Measurements from ENCODE around the gene ABHD3. TPM values are rescaled to one million over a fixed set of nuclear protein-coding genes. Genes with fewer than 3 reads are reported as not detected.
"Not testable (repeated sequence)": the region's sequence is repeated elsewhere in the genome, so short reads cannot be mapped to it uniquely, and the experiment has no call there.

Gene ABHD3
- total RNA-seq, 2 experiments from 2014 or later: 53.4 to 57.6 TPM

DNA sequence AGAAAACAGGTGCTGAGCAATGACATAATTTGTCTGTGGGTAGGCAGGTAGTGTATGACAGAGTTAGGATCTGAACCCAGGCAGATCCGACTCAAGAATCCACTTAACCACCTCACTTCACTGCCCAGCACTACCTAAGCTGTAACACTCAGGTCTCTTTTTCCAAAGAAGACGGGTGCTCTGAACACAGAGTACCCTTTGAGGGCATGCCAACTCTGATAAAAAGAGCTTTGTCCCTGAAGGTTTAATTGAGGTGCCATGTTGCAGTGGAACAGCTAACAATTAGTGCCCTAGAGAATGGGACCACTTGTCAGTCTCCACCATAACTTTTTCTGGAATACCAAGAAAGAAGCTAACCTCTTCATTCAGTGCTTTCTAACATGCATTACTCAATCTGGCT is 11.3 kb downstream of the ABHD3 start:
- H3K4me1 Mint-ChIP-seq: peaks cover 6% of the 10 kb centered on the region
- POLR2A ChIA-PET: no interaction called here
- peaks cover 5% of the 10 kb centered on the region for H3K9me3 Mint-ChIP-seq
- peaks cover 69% of the 10 kb centered on the region for H3K36me3 Mint-ChIP-seq (ENCODE audit: low read depth)
- CTCF ChIA-PET: interaction anchor here (0.5 to 2.4 kb wide), 4 partner anchors 10 to 601 kb away, joined by 3 to 10 read pairs (median 4); partner anchors contain the start of genes ABHD3 and ESCO1
- no peak for DNase-seq
- no peaks in the 10 kb centered on the region for H3K27me3 Mint-ChIP-seq
- no peak overlapping the region for H3K27ac Mint-ChIP-seq
- H3K4me3 Mint-ChIP-seq: no peak overlapping the region

DNA sequence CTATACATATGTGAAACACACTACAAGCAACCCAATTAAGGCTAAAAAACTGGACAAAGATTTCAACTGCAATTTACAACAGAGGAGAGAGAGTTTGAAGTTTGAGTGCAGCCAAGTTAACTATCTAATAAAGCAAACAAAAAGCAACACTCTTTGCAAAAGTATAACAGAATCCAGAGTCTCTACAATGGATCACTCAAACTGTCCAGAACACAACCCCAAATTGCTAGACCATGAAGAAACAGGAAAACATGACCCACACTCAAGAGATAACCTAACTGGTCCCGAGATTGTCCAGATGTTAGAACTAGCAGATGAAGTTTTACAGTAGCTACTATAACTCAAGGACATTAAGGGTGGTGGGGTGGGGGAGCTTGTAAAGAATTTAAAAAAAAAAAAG is 14.8 kb downstream of the ABHD3 start:
- peaks cover 5% of the 10 kb centered on the region for H3K9me3 Mint-ChIP-seq
- peaks cover 9% of the 10 kb centered on the region for H3K4me1 Mint-ChIP-seq
- DNase-seq: no peak
- H3K27me3 Mint-ChIP-seq: no peaks in the 10 kb centered on the region
- H3K36me3 Mint-ChIP-seq (ENCODE audit: low read depth): peaks cover 60% of the 10 kb centered on the region
- ChIA-PET CTCF (interaction anchor here (1.1 kb wide), 1 partner anchor 13 kb away, joined by 3 read pairs; no protein-coding TSS in a partner anchor), POLR2A (no interaction called here)
- no peak overlapping the region for H3K27ac Mint-ChIP-seq
- H3K4me3 Mint-ChIP-seq: no peak overlapping the region

DNA sequence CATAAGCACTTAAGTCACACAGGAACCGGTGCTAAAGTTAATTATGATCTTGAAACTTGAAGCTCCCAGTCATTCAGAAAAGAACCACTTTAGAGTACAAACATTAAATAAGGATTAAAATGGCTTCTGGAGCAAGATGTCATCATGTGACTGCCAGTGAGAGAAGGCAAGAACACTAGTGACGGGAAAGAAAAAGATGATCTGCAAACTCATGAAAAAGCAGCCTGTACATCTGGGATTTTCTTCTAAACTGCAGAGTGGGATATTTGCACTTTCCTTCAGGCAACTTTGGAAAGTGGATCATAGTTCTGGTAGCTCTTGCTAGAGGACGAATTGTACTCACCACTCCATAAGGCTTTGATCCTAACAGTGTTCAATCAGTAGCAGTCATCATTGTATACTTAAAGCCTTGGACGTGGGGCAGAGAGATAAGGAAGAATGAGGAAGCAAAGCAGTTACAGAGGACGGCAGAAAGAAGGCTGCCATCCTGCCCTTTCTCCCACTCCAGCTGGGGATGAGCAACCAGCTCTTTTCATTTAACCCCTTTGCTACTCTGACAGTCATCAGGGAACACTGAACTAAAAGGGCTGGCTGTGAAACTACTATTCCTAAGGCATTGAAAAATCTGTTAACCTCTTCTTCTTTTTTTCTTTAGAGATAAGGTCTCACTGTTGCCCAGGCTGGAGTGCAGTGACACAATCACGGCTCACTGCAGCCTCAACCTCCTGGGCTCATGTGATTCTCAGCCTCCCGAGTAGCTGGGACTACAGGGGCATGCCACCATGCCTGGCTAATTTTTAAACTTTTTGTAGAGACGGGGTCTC is 18.1 kb downstream of the ABHD3 start:
- POLR2A ChIA-PET: interaction anchor here (0.6 kb wide), 1 partner anchor 74 kb away, joined by 4 read pairs; no protein-coding TSS in a partner anchor
- no peak overlapping the region for H3K4me3 Mint-ChIP-seq
- no peak for DNase-seq
- H3K27me3 Mint-ChIP-seq: no peaks in the 10 kb centered on the region
- H3K4me1 Mint-ChIP-seq: peaks cover 19% of the 10 kb centered on the region
- no peak overlapping the region for H3K27ac Mint-ChIP-seq
- peaks cover 5% of the 10 kb centered on the region for H3K9me3 Mint-ChIP-seq
- peaks cover 40% of the 10 kb centered on the region for H3K36me3 Mint-ChIP-seq (ENCODE audit: low read depth)
- CTCF ChIA-PET: no interaction called here

DNA sequence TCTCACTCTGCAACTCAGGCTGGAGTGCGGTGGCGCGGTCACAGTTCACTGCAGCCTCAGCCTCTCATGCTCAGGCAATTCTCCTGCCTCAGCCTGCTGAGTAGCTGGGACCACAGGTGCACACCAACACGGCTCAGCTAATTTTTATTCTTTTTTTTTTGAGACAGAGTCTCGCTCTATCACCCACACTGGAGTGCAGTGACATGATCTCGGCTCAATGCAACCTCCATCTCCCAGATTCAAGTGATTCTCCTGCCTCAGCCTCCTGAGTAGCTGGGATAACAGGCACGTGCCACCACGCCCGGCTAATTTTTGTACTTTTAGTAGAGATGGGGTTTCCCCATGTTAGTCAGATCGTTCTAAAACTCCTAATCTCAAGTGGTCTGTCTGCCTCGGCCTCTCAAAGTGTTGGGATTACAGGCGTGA is 19.0 kb downstream of the ABHD3 start:
- H3K36me3 Mint-ChIP-seq (ENCODE audit: low read depth): peaks cover 32% of the 10 kb centered on the region
- DNase-seq, POLR2A ChIA-PET, H3K4me3 Mint-ChIP-seq, H3K9me3 Mint-ChIP-seq, H3K27me3 Mint-ChIP-seq, H3K27ac Mint-ChIP-seq: not testable (repeated sequence)
- H3K4me1 Mint-ChIP-seq: peaks cover 19% of the 10 kb centered on the region
- CTCF ChIA-PET: interaction anchor here (0.6 kb wide), 3 partner anchors 16 to 150 kb away, joined by 3 to 4 read pairs (median 3); no protein-coding TSS in a partner anchor

DNA sequence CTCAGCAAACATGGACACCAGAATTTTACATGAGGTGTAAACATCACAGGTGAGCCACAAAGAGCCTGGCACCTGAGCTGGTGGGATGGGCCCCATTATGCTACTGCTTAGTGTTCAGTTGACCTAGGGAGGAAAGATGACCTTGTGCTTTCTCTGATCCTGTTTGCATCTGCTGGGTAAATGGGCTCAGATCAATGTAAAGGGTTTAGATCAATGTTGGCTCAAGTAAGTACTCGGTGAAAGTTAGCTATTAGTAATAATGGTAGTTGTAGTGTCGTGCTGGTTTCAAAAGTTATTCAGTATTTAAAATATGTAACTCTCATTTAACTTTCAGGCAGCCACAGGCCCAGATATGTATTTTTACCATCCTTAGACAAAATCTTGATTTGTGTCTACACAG is 19.8 kb downstream of the ABHD3 start:
- H3K36me3 Mint-ChIP-seq (ENCODE audit: low read depth): peaks cover 28% of the 10 kb centered on the region
- DNase-seq: no peak
- peak overlapping the region; percentile 12 for H3K27ac Mint-ChIP-seq
- H3K27me3 Mint-ChIP-seq: no peaks in the 10 kb centered on the region
- peaks cover 3% of the 10 kb centered on the region for H3K9me3 Mint-ChIP-seq
- peaks cover 18% of the 10 kb centered on the region for H3K4me1 Mint-ChIP-seq
- ChIA-PET POLR2A (no interaction called here), CTCF (no interaction called here)
- no peak overlapping the region for H3K4me3 Mint-ChIP-seq

DNA sequence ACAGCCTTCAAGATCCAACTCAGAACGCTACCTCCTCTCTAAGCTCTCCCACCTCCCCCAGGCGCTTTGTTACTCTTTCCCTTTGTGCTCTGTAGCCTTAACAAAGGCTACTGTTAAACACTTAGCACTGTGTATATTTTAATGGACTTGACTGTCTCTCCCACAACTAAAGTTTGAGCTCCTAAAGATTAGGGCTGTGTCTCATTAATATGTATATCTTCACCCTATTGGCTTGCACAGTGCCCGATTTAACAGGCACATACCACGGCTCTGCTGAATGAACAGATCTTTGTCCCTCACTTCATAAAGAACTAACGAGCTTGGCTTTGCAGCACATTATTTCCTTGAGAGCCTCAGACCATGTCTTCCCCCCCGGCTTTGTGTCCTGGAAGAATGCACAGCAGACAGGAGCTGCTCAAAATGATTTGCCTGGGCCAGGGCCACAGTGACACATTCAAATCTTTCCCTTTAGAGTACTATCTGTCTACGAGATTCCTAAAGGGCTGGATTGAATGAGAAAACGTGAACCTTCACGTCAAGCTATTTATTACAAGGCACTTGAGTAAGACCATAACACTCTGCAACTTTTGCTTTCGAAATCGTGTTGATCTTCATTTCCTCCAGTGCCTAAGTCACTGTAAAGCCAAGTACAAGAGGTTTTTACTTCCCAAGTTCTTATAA is 22.1 kb downstream of the ABHD3 start:
- H3K27ac Mint-ChIP-seq: no peak overlapping the region
- peaks cover 14% of the 10 kb centered on the region for H3K36me3 Mint-ChIP-seq (ENCODE audit: low read depth)
- POLR2A ChIA-PET: interaction anchor here (0.7 to 1.4 kb wide), 2 partner anchors 58 to 1548 kb away, joined by 3 to 4 read pairs; partner anchors contain the start of gene MIB1
- peak; percentile 50 for DNase-seq
- H3K9me3 Mint-ChIP-seq: no peaks in the 10 kb centered on the region
- CTCF ChIA-PET: interaction anchor here (0.8 to 1.9 kb wide), 8 partner anchors 8 to 82 kb away, joined by 3 to 7 read pairs (median 4); partner anchors contain the start of genes ESCO1 and SNRPD1
- H3K4me1 Mint-ChIP-seq: peaks cover 15% of the 10 kb centered on the region
- H3K4me3 Mint-ChIP-seq: no peak overlapping the region
- H3K27me3 Mint-ChIP-seq: no peaks in the 10 kb centered on the region

DNA sequence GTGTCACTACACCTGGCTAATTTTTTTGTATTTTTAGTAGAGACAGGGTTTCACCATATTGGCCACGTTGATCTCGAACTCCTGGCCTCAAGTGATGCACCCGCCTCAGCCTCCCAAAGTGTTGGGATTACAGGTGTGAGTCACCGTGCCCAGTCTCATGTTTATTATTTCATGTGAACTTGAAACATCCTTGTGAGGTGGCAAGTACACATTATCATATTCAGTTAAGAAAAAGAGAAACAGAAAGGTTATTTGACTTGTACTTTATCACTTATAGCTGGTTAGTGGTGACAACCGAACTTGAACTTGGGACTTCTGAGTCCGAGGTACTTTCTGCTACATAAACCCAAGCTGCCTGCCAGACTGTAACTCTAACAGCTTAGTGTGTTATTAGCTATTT is 24.4 kb downstream of the ABHD3 start:
- CTCF ChIA-PET: interaction anchor here (0.7 to 1.4 kb wide), 4 partner anchors 11 to 79 kb away, joined by 3 to 6 read pairs (median 4); partner anchors contain the start of gene ESCO1
- Mint-ChIP-seq H3K36me3 (ENCODE audit: low read depth) (peaks cover 21% of the 10 kb centered on the region), H3K4me3 (no peak overlapping the region)

DNA sequence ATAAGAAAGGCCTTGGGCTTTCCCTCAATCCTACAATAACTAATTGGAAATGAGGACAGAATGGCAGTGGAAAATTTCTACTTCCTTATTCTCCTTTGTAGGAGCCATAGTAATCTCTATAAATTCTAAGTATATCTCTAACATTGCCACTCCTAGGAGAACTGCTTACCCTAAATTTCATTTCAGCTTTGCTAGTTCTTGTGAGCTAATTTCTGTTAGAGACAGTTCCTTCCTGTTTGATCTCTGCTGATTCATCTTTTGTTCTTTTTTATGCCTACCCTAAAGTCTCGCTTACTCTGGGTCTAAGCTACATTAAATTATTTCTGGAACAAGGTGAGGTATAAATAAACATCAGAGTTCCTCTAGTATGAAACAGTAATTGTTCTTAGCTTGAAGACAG is 25.7 kb downstream of the ABHD3 start:
- no peak overlapping the region for H3K4me3 Mint-ChIP-seq
- no peaks in the 10 kb centered on the region for H3K27me3 Mint-ChIP-seq
- CTCF ChIA-PET: interaction anchor here (0.9 to 1.7 kb wide), 5 partner anchors 8 to 78 kb away, joined by 3 to 6 read pairs (median 3); partner anchors contain the start of gene ESCO1
- no peak overlapping the region for H3K27ac Mint-ChIP-seq
- H3K9me3 Mint-ChIP-seq: no peaks in the 10 kb centered on the region
- POLR2A ChIA-PET: no interaction called here
- DNase-seq: no peak
- H3K36me3 Mint-ChIP-seq (ENCODE audit: low read depth): peaks cover 21% of the 10 kb centered on the region
- peaks cover 11% of the 10 kb centered on the region for H3K4me1 Mint-ChIP-seq

More for the DNA sequence above, 24.4 kb downstream of the ABHD3 start:
- no peak for DNase-seq
- Mint-ChIP-seq H3K9me3 (no peaks in the 10 kb centered on the region), H3K4me1 (peaks cover 16% of the 10 kb centered on the region), H3K27ac (no peak overlapping the region), H3K27me3 (no peaks in the 10 kb centered on the region)
- POLR2A ChIA-PET: no interaction called here

DNA sequence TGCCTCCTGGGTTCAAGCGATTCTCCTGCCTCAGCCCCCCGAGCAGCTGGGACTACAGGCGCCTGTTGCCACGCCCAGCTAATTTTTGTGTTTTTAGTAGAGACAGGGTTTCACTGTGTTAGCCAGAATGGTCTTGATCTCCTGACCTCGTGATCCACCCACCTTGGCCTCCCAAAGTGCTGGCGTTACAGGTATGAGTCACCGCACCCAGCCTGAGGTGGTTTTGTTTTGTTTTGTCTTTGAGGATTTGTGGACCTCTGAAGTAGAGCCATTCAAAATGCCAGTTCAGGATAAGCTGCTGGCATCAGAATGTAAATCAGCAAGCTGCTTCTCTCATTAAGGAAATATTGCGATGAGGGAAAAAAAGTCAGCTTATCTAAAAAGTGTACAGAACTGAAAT is 29.2 kb downstream of the ABHD3 start:
- CTCF ChIA-PET: interaction anchor here (0.6 kb wide), 1 partner anchor 13 kb away, joined by 3 read pairs; no protein-coding TSS in a partner anchor
- H3K27me3 Mint-ChIP-seq, H3K9me3 Mint-ChIP-seq, DNase-seq, H3K4me3 Mint-ChIP-seq, POLR2A ChIA-PET, H3K4me1 Mint-ChIP-seq, H3K27ac Mint-ChIP-seq: not testable (repeated sequence)
- peaks cover 28% of the 10 kb centered on the region for H3K36me3 Mint-ChIP-seq (ENCODE audit: low read depth)

DNA sequence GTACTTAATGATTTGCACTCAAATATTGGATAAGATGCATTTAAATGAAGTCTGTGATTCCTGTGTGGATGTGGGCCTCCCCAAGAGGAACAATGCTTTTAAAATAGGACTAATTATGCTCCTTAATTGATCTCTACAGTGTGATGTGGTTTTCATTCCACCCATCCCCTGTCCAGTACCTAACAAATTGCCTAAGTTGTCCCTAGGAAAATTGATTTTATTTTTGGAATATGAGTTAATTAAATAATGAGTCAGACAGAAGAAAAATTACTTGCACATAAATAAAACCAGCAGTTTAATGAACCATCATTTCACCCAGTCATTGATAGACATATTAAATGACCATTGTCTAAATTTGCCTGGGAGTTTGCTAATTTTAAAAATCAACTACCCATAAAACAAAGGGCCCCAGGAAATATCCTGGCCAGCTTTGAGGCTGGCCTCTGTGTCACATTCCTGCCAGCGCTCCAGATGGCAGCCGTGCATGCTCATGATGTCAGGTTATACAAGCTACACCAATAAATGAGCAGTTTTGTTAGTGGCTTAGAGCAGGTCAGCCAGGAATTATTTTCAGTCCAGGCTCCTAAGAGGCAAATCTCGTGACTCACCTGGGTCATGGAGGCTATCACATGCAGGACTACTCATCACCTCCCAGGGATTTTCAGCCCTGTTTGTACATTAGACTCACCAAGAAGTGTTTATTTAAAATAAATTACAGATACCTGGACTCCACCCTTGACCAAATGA is 31.9 kb downstream of the ABHD3 start:
- Mint-ChIP-seq H3K36me3 (ENCODE audit: low read depth) (peaks cover 22% of the 10 kb centered on the region), H3K27ac (no peak overlapping the region), H3K4me3 (no peak overlapping the region), H3K27me3 (no peaks in the 10 kb centered on the region), H3K9me3 (no peaks in the 10 kb centered on the region), H3K4me1 (peaks cover 3% of the 10 kb centered on the region)
- DNase-seq: no peak
- POLR2A ChIA-PET: no interaction called here
- CTCF ChIA-PET: no interaction called here

DNA sequence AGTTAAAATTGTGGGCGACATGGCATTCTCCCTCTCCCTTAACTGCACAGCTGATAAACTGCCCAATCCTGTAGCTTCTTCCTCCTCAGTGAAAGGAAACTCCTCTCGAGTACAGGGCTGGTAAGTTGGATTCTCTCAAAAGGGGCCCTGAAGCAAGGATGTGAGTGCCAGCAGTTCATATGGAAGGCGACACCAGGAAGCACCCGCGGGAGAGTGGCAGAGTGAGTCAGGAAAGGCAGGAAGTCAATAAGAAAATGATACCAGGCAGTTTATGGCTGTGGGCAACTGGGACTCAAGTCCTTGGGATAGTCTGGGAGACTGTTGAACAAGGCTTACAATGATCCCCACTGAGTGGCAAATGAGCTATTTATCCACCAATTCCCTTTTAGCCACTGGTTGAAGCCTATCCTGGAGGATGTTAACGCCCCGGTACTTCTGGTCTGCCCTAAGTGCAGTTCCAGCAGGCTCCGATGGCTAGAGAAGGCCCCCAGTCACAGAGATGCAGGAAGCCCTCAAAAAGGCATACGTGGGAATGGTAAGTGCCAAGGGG is 34.8 kb downstream of the ABHD3 start:
- CTCF ChIA-PET: interaction anchor here (1.3 to 2.3 kb wide), 5 partner anchors 10 to 53 kb away, joined by 3 to 7 read pairs (median 5); no protein-coding TSS in a partner anchor
- H3K27ac Mint-ChIP-seq: no peak overlapping the region
- POLR2A ChIA-PET: no interaction called here
- peaks cover 17% of the 10 kb centered on the region for H3K36me3 Mint-ChIP-seq (ENCODE audit: low read depth)
- H3K4me3 Mint-ChIP-seq: no peak overlapping the region
- H3K4me1 Mint-ChIP-seq: peaks cover 3% of the 10 kb centered on the region
- no peaks in the 10 kb centered on the region for H3K27me3 Mint-ChIP-seq
- no peaks in the 10 kb centered on the region for H3K9me3 Mint-ChIP-seq
- no peak for DNase-seq

DNA sequence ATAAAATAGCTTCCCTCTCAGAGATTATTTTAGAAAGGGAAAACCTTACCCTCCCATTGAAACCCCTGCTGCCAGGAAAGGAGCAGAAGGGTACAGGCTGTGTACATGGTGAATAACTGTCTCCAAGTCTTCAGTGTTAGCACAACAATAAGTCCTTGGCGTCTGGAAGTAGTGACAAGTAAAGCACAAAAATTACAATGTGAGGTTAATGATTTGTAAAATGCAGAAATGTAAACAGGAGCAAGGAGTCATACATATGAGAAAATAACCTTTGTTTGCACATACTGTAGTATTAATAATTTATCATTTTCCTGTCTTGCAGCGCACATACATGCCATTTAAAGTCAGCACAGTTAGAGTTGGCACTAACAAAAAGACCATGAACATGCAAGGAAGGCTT is 40.5 kb downstream of the ABHD3 start:
- H3K36me3 Mint-ChIP-seq (ENCODE audit: low read depth): peaks cover 29% of the 10 kb centered on the region
- ChIA-PET CTCF (interaction anchor here (0.6 kb wide), 2 partner anchors 8 to 30 kb away, joined by 3 read pairs; no protein-coding TSS in a partner anchor), POLR2A (no interaction called here)
- peaks cover 8% of the 10 kb centered on the region for H3K4me1 Mint-ChIP-seq
- H3K27me3 Mint-ChIP-seq: no peaks in the 10 kb centered on the region
- no peak for DNase-seq
- H3K27ac Mint-ChIP-seq: no peak overlapping the region
- H3K4me3 Mint-ChIP-seq: no peak overlapping the region
- no peaks in the 10 kb centered on the region for H3K9me3 Mint-ChIP-seq
